ENCODE data around the gene MAGOH. TPM values are rescaled to one million over a fixed set of nuclear protein-coding genes. Genes with fewer than 3 reads are reported as not detected.
"Not testable (repeated sequence)": the region's sequence is repeated elsewhere in the genome, so short reads cannot be mapped to it uniquely, and the experiment has no call there.

Gene MAGOH
- total RNA-seq, 2 donors from 2014 or later, result 26.1 to 26.4 TPM

- peak; percentile 9 to 34 for ATAC-seq
- DNase-seq, result no peak
- intact Hi-C loops (cut with DNase I), result no loop called here
Measured at GRCh38 chr1:53197291-53198200, 40.8 kb downstream of the MAGOH start.

- DNase-seq (peak; percentile 97), ATAC-seq (peak; percentile 99)
- intact Hi-C loops (cut with DNase I), result no loop called here
Measured at GRCh38 chr1:53196485-53197290, 41.6 kb downstream of the MAGOH start, which contains the start of gene CPT2. Gene CPT2 (plus strand): TSS chr1:53196824. CDS start chr1:53196944, 120 bp downstream.

GRCh38 chr1:53196017-53196484 lies 42.3 kb downstream of the MAGOH start:
- intact Hi-C loops (cut with DNase I), result no loop called here
- ATAC-seq (peak in 1 of 2 donors; percentile 7), DNase-seq (no peak)

- intact Hi-C loops (cut with DNase I), result no loop called here
- DNase-seq (no peak), ATAC-seq (no peak)
Measured at GRCh38 chr1:53195246-53196016, 42.9 kb downstream of the MAGOH start.

- ATAC-seq (no peak), DNase-seq (no peak)
- intact Hi-C loops (cut with DNase I), result no loop called here
Measured at GRCh38 chr1:53190210-53190611, 48.1 kb downstream of the MAGOH start.

GRCh38 chr1:53189061-53189460 lies 49.3 kb downstream of the MAGOH start:
- intact Hi-C loops (cut with DNase I), result loop anchor here in 1 of 2 donors (10.0 kb wide), 1 partner anchor 484 kb away; no protein-coding TSS in a partner anchor
- ATAC-seq, result no peak

GRCh38 chr1:53188099-53188498 lies 50.2 kb downstream of the MAGOH start:
- no peak for DNase-seq
- no peak for ATAC-seq
- intact Hi-C loops (cut with DNase I), result loop anchor here in 1 of 2 donors (10.0 kb wide), 1 partner anchor 483 kb away; no protein-coding TSS in a partner anchor

More at GRCh38 chr1:53189061-53189460, 49.3 kb downstream of the MAGOH start:
- no peak for DNase-seq

GRCh38 chr1:53187401-53187800 lies 50.9 kb downstream of the MAGOH start:
- intact Hi-C loops (cut with DNase I), result loop anchor here in 1 of 2 donors (10.0 kb wide), 1 partner anchor 483 kb away; no protein-coding TSS in a partner anchor
- ATAC-seq (no peak), DNase-seq (no peak)

GRCh38 chr1:53186533-53186932 lies 51.8 kb downstream of the MAGOH start:
- intact Hi-C loops (cut with DNase I), result loop anchor here in 1 of 2 donors (10.0 kb wide), 1 partner anchor 482 kb away; no protein-coding TSS in a partner anchor
- ATAC-seq, result no peak
- DNase-seq, result no peak

GRCh38 chr1:53185955-53186297 lies 52.4 kb downstream of the MAGOH start:
- intact Hi-C loops (cut with DNase I), result loop anchor here in 1 of 2 donors (10.0 kb wide), 1 partner anchor 481 kb away; no protein-coding TSS in a partner anchor
- not testable (repeated sequence) for DNase-seq, ATAC-seq

- intact Hi-C loops (cut with DNase I), result loop anchor here in 1 of 2 donors (5.0 to 10.0 kb wide), 2 partner anchors 276 to 479 kb away; no protein-coding TSS in a partner anchor
- DNase-seq (no peak), ATAC-seq (peak; percentile 77 to 83)
Measured at GRCh38 chr1:53183095-53183990, 55.0 kb downstream of the MAGOH start.

- intact Hi-C loops (cut with DNase I), result loop anchor here in 1 of 2 donors (5.0 to 10.0 kb wide), 2 partner anchors 275 to 478 kb away; no protein-coding TSS in a partner anchor
- DNase-seq (no peak), ATAC-seq (peak in 1 of 2 donors; percentile 4)
Measured at GRCh38 chr1:53182716-53183094, 55.6 kb downstream of the MAGOH start.

- intact Hi-C loops (cut with DNase I), result loop anchor here in 1 of 2 donors (5.0 to 10.0 kb wide), 2 partner anchors 275 to 477 kb away; no protein-coding TSS in a partner anchor
- DNase-seq (peak; percentile 84), ATAC-seq (peak; percentile 53 to 64)
Measured at GRCh38 chr1:53182111-53182593, 56.2 kb downstream of the MAGOH start.

- intact Hi-C loops (cut with DNase I), result loop anchor here in 1 of 2 donors (5.0 to 10.0 kb wide), 2 partner anchors 274 to 476 kb away; no protein-coding TSS in a partner anchor
- no peak for ATAC-seq
- no peak for DNase-seq
Measured at GRCh38 chr1:53180951-53181350, 57.4 kb downstream of the MAGOH start.

- DNase-seq, result no peak
- ATAC-seq, result no peak
- intact Hi-C loops (cut with DNase I), result loop anchor here in 1 of 2 donors (5.0 to 10.0 kb wide), 2 partner anchors 273 to 475 kb away; no protein-coding TSS in a partner anchor
Measured at GRCh38 chr1:53180226-53180625, 58.1 kb downstream of the MAGOH start.
